ENCODE measurements around the gene STX2.
A peak's percentile ranks its signal among the peaks of the same experiment; 100 is the strongest.
"Not testable (repeated sequence)": the region's sequence is repeated elsewhere in the genome, so short reads cannot be mapped to it uniquely, and the experiment has no call there.

STX2 gene

GRCh38 chr12:130870442-130871285, 31.6 kb upstream of the STX2 start:
- peak; percentile 95 for DNase-seq (ENCODE audit: low spot score)

GRCh38 chr12:130868412-130868811, 29.4 kb upstream of the STX2 start:
- DNase-seq (ENCODE audit: low spot score): no peak

- DNase-seq (ENCODE audit: low spot score): no peak
Observed at GRCh38 chr12:130863298-130863697, 24.2 kb upstream of the STX2 start.

- DNase-seq (ENCODE audit: low spot score): not testable (repeated sequence)
Observed at GRCh38 chr12:130862771-130863170, 23.7 kb upstream of the STX2 start.

DNA sequence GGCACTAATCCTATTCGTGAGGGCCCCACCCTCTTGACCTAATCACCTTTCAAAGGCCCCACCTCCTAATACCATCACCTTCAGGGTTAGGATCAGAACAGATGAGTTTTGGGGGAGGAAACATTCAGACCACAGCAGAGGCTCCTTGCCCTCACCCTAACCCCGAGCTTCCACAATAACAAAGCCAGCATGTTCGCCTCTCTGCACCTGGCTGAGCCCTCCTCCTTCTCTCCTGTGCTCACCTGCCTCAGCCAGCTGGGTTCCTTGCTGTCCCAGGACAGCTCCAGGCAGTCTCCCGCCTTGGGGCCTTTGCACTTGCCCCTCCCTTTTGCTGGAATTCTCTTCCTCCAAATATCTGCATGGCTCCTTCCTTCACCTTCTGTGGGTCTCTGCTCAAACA, 23.1 kb upstream of the STX2 start:
- no peak for DNase-seq (ENCODE audit: low spot score)

DNA sequence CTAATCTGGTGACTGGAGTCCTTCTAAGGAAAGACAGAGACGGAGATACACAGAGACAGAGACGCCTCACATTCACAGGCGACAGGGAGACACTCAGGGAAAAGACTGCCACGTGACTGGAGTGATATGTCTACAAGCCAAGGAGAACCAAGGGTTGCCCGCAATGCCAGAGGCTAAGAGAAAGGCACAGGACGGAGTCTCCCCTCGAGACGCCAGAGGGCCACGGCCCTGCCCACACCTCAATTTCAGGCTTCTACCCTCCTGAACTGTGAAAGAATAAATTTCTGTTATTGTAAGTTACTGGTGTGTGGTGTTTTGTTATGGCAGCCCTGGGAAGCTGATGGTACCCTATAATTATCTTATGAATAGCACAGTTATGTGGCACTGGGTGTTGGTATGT, 21.3 kb upstream of the STX2 start:
- DNase-seq (ENCODE audit: low spot score): no peak

- no peak for DNase-seq (ENCODE audit: low spot score)
Observed at GRCh38 chr12:130859161-130859560, 20.1 kb upstream of the STX2 start.

DNA sequence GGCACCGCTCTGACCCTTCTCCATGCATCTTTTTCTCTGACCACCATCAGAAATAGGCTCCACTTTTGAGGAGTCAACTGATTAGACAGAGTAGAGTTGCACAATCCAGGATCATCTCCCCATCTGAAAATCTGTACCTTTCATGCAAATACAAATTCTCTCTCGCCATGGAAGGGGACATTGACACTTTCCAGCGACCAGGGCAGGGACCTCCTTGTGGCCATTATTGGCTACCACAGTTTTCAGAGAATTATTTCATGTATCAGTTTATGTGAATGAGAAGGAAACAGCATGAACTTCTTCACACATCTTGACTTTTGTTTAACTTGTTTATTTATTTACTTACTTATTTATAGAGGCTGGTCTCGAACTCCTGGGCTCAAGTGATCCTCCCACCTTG, 19.0 kb upstream of the STX2 start:
- DNase-seq (ENCODE audit: low spot score): no peak

DNA sequence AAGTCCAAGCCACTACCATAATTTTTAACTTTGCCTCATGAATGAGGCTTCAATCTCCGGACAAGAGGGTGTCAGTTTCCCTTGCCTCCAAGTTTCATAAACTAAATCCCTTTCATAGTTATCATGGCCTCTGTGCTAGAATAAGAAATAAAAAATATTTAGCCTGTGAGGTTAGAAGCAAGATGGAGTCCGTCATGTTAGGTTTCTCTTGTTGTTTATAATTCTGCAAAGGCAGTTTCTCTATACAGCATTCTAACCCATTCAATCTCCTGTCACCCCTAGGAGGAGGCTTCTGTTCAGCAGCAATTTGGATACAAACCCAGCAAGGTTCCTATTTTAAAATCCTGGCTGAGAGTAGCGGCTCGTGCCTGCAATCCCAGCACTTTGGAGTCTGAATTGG, 17.0 kb upstream of the STX2 start:
- DNase-seq (ENCODE audit: low spot score): no peak

GRCh38 chr12:130850418-130851021, 11.5 kb upstream of the STX2 start:
- no peak for DNase-seq (ENCODE audit: low spot score)

DNA sequence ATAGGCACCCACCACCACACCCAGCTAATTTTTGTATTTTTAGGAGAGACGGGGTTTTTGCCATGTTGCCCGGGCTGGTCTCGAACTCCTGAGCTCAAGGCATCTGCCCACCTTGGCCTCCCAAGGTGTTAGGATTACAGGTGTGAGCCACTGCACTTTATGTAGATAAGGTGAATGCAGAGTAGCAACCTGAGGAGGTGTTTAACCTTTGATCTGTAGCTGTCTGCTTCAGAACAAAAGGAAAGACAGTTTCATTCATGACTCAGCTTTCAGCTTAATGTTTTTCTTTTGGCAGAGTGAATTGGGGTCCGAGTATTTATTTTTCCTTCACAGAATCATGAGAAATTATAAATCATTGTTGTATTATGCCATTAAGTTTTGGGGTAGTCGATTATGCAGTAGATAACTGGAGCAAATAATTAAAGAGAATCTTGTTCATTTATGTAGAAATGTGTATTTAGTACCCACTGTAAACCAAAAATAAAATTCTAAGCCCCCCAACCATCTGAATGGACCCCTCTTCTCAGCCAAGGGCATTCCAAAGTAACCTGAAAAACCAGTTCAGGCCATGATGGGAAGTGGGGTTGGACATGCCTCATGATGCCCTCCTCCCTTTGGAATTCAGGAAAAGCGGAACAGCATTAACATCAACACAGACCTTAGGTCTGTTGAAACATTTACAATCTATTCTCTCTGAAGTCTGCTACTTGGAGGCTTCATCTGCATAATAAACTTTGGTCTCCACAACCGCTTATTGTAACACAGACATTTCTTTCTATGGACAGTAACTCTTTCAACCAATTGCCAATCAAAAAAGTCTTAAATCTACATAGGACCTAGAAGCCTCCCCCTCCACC, 10.7 kb upstream of the STX2 start:
- DNase-seq (ENCODE audit: low spot score): no peak

DNA sequence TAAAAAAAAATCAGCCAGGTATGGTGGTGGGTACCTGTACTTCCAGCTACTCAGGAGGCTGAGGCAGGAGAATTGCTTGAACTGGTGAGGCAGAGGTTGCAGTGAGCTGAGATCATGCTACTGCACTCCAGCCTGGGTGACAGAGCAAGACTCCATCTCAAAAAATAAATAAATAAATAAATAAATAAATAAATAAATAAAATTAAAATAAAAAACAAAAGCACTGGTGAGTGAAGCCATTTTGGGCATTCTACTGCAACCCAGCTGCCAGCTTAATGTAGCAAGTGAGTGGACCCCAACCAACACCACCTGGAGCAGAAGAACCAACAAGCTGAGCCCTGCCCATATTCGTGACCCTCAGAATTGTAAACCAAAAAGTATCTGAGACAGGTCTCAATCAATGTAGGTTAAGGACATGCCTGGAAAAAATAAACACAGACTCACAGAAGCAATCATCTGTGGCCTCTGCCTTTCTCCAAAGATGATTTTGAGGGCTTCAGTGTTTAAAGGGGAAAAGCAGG, 9.8 kb upstream of the STX2 start:
- DNase-seq (ENCODE audit: low spot score): not testable (repeated sequence)

- not testable (repeated sequence) for DNase-seq (ENCODE audit: low spot score)
Observed at GRCh38 chr12:130848105-130848504, 9.1 kb upstream of the STX2 start.

- no peak for DNase-seq (ENCODE audit: low spot score)
Observed at GRCh38 chr12:130847112-130847511, 8.1 kb upstream of the STX2 start.

DNA sequence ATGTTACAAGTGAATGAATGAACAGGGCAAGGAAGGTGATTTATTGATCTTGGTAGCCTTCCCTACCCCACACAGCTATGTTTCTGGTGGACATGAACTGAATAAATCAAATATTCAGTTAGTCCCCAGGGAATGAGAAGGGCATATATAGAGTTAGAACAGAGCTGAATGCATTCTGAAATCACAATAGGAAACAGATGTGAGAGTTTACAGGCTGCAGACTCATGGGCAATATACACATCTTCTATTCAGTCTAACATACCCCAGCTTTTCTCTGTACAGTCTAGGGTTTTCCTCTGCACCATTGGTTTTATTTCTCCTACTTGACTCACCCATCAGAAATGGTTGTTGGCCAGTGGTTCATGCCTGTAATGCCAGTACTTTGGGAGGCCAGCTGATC, 7.3 kb upstream of the STX2 start:
- no peak for DNase-seq (ENCODE audit: low spot score)

GRCh38 chr12:130839770-130840404, 837 bp upstream of the STX2 start:
- no peak for DNase-seq (ENCODE audit: low spot score)

- DNase-seq (ENCODE audit: low spot score): peak; percentile 41
Observed at GRCh38 chr12:130838284-130838950, 633 bp downstream of the STX2 start.

- no peak for DNase-seq (ENCODE audit: low spot score)
Observed at GRCh38 chr12:130835436-130835835, 3.6 kb downstream of the STX2 start.

DNA sequence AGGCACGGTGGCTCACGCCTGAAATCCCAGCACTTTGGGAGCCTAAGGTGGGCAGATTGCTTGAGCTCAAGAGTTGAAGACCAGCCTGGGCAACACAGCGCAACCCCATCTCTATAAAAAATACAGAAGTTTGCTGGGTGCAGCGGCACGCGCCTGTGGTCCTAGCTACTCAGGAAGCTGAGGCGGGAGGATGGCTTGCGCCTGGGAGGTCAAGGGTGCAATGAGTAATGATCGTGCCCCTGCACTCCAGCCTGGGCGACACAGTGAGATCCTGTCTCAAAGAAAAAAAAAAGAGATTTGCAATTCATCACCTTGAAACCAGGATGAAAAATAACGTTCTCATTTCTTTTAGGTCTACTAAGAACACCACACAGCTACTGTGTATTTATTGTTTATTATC, 4.0 kb downstream of the STX2 start:
- no peak for DNase-seq (ENCODE audit: low spot score)

GRCh38 chr12:130832561-130833209, 6.4 kb downstream of the STX2 start:
- no peak for DNase-seq (ENCODE audit: low spot score)

GRCh38 chr12:130831876-130832405, 7.1 kb downstream of the STX2 start:
- DNase-seq (ENCODE audit: low spot score): no peak
